GM19324 (cell line): ENCODE measurements around the gene SHPK.

Source experiments
- ATAC-seq: cut with Tn5 transposase; IDR thresholded peaks from one replicate; pipeline ENCODE4 v1.9.1; 2021; ENCODE audit warnings: mild to moderate bottlenecking, moderate library complexity; ENCODE audit not compliant: unreplicated experiment, low FRiP score

The SHPK gene, protein sequence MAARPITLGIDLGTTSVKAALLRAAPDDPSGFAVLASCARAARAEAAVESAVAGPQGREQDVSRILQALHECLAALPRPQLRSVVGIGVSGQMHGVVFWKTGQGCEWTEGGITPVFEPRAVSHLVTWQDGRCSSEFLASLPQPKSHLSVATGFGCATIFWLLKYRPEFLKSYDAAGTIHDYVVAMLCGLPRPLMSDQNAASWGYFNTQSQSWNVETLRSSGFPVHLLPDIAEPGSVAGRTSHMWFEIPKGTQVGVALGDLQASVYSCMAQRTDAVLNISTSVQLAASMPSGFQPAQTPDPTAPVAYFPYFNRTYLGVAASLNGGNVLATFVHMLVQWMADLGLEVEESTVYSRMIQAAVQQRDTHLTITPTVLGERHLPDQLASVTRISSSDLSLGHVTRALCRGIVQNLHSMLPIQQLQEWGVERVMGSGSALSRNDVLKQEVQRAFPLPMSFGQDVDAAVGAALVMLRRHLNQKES

DNA sequence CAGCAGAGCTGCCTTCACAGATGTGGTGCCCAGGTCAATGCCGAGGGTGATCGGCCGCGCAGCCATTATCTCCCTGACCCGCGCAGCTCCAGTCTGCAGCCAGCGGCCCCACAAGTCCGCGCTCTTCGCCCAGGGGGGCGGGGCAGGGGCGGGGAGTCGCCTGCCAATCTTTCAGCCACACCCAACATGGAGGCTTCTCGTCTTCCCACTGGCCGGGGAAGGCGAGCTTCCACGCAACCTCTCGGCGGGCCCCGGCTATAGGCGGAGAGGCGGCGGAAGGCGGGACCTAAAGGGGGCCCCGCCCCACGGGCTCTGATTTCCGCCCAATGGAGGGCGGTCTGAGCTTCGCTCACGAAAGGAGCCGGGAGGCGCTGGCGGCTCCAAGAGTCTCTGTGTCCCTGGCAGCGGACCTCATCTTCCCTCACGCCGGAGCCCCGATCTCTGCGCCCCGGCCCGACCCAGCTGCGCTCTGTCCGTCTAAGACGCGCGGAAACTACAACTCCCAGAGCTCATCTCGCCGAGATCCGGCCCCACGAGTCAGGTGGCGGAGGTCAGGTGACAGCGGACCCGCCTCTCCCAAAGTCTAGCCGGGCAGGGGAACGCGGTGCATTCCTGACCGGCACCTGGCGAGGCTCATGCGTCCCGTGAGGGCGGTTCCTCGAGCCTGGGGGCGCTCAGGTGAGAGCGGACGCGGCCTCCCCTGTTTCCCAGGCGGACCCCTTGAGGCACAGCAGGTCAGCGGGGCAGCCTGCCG lies at the start of gene SHPK, which contains the start of gene CTNS:
Gene SHPK (minus strand): TSS at position 97 of the 754 bp plus-strand sequence. CDS start 31 bp downstream, at position 66.
Gene CTNS (plus strand): TSS at position 607 of the 754 bp plus-strand sequence. CDS start 3,447 bp downstream, outside the sequence.
- ATAC-seq: peak; percentile 96

DNA sequence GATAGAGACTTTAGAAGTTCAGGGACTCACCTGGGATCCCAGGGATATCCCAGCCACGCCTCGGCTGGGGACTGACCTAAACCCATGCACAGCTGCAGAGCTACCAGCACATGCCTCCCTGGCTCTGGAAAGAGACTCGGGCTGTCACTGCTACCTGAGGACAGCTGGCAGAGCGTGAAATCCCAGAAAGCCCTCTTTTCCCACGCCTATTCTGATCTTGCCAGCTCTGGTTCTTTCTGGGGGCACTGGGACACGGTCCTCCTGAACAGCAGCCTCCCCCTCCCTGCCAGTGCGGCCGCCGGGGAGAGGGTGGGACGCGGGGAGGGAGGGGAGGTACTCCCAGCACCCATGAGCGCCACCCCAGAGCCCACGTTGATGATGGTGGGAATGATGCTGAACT lies 49.1 kb upstream of the SHPK start:
- ATAC-seq: no peak

DNA sequence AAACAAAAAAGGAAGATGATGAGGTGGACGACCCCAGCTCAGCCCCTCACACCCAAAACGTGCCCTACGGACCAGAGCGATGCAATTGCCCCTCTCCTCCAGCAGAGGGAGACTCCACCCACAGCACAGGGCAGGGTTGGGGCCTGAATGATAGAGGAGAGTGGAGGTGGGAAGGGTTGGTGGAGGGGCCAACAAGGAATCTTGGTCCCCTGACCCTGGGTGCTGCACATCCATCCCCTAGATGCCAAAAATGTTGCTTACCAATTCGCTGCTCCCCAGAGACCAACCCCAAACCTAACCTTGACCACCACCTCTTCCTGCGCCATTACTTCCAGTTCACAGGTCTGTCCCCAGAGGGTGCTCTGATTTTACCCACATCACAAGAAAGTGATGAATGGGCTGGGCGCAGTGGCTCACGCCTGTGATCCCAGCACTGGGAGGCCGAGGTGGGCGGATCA lies 47.0 kb upstream of the SHPK start:
- peak; percentile 66 for ATAC-seq

DNA sequence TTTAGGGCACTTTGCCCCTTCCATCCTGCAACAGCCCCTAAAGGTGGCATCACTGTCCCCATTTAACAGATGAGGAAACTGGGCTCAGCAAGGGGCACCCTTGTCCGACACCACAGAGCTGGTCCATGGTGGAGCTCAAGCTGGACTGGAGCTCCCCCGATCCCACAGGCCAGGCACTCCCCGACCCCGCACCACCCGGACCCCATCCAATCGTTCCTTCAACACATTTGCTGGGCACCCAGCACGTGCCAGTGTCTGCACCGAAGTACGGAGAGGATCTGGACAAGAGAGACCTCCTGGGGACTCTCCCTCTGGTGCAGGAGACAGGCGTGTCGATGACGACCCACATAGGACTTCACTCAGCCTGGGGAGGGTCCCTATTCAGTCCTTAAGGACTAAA lies 46.0 kb upstream of the SHPK start:
- ATAC-seq: no peak

DNA sequence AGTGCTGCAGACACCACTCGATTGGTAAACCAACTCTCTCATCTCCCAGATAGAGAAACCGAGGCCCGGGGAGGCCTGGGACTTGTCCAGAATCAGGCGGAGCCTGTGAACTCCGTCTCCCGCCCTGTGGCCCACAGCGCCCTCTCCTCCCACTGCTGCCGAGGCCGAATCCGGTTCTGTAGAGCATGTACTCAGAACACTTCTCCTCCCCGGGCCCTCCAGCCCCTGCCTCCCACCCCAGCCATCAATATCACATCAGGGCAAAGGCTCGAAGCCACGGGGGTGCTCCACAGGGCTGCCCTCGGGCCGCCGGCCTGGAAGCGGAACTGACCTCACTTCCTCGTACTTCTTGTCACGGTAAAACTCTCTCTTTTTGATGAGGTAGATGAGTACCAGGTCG lies 45.5 kb upstream of the SHPK start:
- ATAC-seq: no peak

DNA sequence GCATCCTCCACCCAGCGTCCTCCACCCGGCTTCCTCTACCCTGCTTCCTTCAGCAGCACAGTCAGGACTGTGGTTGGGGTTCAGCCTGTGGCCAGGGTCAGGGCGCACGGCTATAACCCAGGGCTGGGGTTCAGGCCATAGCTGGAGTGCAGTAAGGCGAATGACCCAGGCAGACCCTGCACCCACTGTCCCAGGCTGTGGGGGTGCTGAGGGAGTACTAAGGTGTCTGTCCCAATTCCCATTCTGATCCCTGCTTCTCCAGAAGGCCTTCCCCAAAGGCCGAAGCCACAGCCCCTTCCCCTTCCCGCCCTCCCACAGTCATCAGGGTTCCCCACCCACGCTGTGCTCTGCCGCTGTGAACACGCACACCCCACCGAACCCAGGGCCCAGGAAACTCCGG lies 45.0 kb upstream of the SHPK start:
- no peak for ATAC-seq

DNA sequence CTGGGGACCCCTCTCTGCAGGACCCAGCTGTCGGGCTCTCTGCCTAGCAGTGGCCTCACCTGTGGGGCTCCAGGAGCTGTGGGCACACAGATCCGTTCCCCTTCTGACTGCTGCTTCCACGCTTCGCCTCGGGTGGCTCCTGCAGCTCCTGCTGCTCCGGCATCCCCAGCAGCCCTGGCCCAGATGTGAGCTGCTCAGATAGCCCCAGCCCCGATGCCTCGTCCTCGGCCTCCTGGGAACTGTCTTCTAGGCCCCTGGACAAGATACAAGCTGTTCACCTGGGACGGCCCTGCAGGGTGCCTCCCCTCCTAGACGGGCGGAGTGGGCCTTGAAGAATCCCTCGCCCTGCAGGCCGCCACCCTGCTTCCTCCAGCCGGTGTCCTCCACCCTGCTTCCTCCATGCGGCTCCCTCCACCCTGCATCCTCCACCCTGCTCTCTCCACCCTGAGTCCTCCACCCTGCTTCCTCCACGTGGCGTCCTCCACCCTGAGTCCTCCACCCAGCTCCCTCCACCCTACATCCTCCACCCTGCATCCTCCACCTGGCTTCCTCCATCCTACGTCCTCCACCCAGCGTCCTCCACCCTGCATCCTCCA lies 43.6 kb upstream of the SHPK start:
- no peak for ATAC-seq

DNA sequence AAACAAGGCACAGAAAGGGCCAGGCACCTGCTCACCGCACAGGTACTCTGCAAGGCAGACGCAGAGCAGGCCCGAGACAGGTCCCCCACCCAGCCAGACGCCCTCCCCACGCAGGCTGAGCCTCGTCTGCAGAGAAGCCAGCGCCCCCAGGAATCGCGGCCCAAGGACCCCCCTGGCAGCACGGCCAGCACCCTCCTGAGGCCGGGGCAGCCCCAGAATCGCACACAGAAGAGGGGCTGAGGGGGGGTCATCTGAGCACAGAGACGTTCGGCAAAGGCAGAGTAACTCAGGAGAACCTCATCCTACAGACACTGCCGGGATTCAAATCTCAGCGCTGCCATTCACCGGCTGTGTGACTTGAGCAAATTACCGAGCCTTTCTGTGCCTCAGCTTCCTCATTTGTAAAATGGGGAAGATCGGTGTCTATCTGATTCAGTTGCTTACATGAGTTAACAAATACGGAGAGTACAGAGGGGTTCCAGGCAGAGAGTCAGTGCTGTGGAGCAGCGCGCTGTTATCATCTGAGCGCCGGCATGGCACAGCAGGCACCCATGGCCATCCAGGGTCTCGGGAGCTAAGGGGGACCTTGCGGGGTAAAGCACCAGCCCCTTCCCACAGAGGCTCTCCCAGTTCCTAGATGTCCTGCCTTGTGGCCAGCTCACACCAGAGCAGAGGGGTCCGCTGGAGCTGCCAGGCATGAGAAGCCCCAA lies 42.9 kb upstream of the SHPK start:
- no peak for ATAC-seq

DNA sequence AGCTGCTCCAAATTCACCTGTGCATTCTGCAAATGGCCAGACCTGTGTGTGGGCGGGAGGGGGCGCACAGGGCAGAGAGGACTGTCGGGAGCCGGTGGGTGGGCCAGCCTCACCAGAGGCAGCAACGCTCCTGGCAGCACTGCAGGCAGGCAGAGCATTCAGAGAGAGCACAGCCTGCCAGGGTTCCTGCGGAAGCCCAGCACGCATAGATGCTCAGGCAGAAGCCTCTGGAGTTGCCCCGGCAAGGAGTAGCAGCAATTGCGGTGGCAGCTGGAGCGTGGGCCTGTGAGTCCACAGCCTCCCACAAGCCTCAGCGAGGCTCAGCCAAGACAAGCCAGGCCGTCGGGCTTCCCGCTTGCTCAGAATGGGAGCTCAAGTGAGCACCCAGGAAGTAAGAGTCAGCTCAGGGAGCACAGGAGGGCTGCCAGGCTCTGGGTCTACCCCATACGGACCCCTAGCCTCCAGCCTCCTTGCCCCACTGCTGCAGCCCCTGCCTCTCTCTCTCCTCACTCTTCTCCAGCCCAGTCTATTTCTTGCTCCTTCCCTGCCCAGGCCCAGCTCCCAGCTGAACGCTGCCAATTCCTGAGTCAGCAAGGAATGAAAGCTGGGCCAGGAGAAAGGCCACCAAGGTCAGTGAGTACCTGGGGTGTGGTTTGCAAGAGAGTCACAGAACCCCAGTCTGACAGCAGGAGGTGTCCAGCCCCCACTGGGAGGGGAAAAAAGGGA lies 42.2 kb upstream of the SHPK start:
- no peak for ATAC-seq

DNA sequence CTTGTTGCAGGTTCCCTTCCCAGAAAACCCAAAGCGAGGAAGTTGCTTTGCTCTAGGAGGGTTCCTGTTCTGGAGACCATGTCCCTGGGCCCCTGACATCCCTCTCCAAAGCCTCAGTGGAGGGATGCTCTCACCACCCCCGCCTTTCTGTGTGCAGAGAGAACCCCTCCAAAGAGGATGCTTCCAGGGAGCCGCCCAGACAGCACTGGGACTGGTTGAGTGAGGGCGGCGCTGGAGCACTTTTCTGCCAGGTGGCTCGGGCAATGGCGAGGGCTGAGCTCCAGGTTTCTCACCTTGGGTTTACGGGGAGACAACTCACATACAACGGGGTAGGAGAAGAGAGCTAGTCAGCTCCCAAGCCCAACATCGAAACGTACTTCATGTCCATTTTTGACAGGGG lies 39.8 kb upstream of the SHPK start:
- ATAC-seq: no peak

DNA sequence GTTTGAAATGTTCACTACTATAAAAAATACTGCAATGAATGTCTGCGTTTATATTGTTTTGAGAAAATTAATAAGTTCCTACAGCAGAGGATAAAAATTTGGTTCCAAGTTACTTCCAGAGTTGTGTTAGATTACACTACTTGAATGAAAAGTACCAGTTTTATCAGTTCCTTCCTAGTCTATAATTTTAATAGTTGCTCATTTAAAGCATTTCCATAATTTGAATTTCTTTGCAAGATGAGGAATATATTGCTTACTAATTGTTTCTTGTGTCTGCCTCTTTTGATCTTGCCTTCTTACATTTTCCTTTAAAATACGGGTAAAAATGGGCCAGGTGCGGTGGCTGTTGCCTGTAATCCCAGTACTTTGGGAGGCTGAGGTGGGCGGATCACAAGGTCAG lies 36.5 kb upstream of the SHPK start:
- no peak for ATAC-seq

DNA sequence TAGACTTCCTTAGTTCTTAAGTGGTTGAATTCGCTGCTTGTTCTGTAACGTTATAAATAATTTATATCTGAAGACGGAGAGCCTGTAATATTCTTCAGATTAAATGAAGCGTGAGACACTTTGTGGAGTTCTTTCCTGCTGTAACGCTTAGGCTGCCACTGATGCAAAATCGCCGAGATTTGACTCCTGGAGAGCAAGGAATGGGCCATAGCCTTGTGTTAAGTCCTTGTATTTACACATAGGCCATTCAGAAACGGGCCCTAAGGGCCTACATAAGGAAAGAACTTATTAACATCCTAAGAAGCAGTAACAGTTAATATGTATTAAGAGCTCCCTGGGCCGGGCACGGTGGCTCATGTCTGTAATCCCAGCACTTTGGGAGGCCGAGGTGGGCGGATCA lies 33.5 kb upstream of the SHPK start:
- no peak for ATAC-seq

DNA sequence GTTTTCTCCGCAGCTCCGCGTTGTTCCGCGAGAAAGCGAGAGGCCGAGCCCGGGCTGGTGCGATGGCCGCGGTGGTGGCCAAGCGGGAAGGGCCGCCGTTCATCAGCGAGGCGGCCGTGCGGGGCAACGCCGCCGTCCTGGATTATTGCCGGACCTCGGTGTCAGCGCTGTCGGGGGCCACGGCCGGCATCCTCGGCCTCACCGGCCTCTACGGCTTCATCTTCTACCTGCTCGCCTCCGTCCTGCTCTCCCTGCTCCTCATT lies 33.0 kb upstream of the SHPK start:
- no peak for ATAC-seq

DNA sequence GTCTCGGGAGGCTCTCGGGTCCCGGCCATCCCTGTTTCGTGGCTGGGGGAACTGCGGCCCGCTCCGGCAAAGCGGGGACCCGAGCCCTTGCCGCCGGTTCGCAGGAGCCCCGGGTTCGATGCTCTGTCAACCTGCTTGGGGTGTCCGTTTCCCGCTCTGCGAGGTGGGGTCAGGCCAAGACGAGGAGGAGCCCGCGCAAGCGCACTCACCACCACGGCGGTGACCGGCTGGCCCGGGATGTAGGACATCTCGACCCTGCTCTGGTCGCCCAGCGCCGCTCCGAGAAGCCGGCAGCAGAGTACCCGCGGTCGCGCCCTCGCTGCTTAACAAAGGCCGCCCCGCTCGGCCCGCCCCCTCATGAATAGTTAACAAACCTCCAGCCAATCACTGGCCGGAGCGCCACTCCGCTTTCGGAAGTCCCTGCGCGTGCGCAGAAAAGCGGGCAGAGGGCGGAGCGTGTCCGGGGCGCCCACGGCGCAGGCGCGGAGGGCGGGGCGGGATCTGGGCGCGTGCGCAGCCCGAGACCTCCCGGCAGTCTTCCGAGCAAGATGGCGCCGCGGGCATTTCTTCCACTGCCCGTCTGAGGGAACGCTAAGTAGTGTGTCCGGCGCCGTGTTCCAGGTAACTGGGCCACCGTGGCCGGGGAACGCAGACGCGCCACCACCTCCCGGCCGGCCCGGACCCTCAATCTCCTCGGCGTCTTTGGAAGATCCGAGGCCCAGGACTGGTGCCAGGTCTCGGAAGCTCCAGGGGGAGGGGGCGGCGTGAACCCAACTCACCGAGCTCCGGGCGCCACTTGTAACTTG lies 32.4 kb upstream of the SHPK start, which contains the start of the genes EMC6 and TAX1BP3:
Gene EMC6 (plus strand): TSS at position 534 of the 806 bp plus-strand sequence. CDS start 335 bp downstream, outside the sequence.
Gene TAX1BP3 (minus strand): TSS at position 300 of the 806 bp plus-strand sequence. CDS start 52 bp downstream, at position 248.
- ATAC-seq: peak; percentile 90

DNA sequence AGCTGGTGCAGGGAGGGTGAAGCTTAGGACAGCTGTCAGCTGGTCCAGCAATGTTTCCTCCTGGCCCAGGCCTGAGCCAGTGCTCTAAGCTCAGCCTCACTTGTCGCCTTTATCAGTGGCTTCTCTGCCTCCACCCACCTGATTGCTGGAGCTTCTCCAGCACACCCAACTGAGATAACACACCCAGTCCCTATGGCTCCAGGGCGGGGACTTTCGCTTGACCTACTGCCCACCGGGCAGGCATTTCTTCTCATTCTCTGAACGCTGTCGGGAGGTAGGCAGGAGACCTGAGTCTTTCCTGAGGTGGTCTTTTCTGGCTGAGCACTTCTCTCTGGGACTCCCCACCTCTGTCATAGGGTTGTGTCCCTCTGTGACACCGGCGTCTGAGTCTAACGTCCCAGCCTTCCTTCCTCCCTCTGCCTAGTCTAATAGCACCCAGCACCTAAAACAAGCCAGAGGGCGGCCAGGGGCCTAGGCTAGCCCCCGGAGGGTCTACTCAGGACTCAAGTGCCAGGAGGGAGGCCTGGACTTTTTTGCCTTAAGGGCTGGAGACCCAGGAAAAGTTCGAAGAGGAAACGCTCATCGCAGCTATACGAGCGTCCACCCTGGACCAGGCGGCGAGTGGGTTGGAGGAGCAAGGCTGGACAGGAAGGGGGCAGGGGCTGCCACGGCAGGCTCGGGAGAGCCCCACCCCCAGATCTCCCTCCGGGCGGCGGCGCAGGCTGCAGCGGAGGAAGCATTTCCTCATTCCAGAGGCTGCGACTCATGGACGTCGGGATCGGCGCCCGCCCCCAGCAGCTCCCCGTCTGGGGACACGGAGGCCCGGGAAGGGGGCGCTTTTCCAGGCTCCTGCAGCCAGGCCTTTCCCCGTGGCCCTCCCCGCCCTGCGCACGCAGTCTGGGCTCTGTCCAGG lies 31.6 kb upstream of the SHPK start:
- ATAC-seq: peak; percentile 9

DNA sequence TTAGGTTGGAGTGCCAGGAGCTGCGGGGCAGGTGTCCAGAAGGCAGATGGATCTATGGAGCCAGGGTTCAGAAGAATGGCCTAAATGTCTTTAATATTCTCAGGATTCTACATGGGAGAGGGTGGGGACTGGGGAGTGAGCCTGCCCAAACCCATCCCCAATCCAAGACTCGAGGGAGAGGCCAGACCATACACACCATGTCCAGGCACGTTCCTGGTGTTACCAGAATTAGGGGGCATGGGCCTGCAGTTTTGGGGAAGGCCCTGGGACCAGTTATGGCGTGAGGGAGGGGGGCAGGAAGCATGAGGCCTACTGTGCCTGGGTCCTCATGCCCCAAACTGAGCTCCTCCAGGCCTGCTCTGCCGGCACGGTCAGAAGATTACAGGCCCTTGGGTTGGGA lies 30.5 kb upstream of the SHPK start:
- ATAC-seq: no peak

DNA sequence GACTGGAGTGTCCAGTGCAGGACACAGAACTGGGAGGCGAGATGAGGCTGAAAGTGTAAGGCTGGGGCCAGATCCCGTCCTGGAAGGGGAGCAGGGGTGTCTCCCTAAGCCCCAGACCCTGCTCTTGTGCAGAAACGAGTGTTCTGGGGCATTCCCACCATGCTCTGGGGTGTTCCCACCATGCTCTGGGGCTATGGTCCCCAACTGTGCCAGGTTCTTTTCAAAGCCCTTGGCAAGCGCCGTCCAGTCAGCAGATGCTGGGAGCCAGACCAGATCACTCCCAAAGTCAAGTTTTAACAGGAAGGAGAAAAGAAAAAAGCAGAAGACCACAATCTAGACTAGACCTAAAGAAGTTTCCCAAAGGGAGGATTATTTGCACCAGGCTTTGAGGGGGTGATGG lies 29.8 kb upstream of the SHPK start:
- no peak for ATAC-seq
